Activated CD8-positive, alpha-beta memory T cell treated with anti-CD3 and anti-CD28 coated beads, Interleukin-2, amount 10 ng/mL, durations not matched to agents 7 days and 5 days (primary cell): ENCODE measurements around the gene MINK1. TPM values are rescaled to one million over a fixed set of nuclear protein-coding genes. Genes with fewer than 3 reads are reported as not detected.
A peak's percentile ranks its signal among the peaks of the same experiment; 100 is the strongest.

Source experiments
- ATAC-seq: fragments of 150-1000 bp; cut with Tn5 transposase; one replicate; pipeline ENCODE4 v1.10.0; 2021; ENCODE audit warnings: moderate library complexity
- CTCF ChIA-PET: fragments of 350-600 bp; sonication (Branson Sonifier 250); formaldehyde crosslinking; loops from one replicate; lab custom pipeline; 2021; ENCODE audit warnings: antibody characterized with exemption; lab: Charles Lee
- DNase-seq: peaks from one replicate; pipeline ENCODE4 v3.0.0-alpha.2; 2020
- H3K27ac Mint-ChIP-seq: one replicate; pipeline ENCODE4 v1.8.0; 2021; ENCODE audit warnings: mild to moderate bottlenecking, mixed read lengths
- H3K27me3 Mint-ChIP-seq: one replicate; pipeline ENCODE4 v1.8.0; 2021; ENCODE audit warnings: mixed read lengths
- H3K36me3 Mint-ChIP-seq: one replicate; pipeline ENCODE4 v1.8.0; 2021; ENCODE audit warnings: mild to moderate bottlenecking, mixed read lengths
- H3K4me1 Mint-ChIP-seq: one replicate; pipeline ENCODE4 v1.8.0; 2021; ENCODE audit warnings: mixed read lengths
- H3K4me3 Mint-ChIP-seq: one replicate; pipeline ENCODE4 v1.8.0; 2021; ENCODE audit warnings: mild to moderate bottlenecking, moderate library complexity, mixed read lengths
- H3K9me3 Mint-ChIP-seq: one replicate; pipeline ENCODE4 v1.8.0; 2022; ENCODE audit warnings: low read depth, mixed read lengths
- total RNA-seq, 2 experiments: library from RNA; stranded (reverse); gene quantifications; one replicate each; pipeline ENCODE4 v1.2.3, GENCODE V29; 2021

Gene MINK1
- total RNA-seq, 2 experiments from 2014 or later: 87.4 to 107 TPM

DNA sequence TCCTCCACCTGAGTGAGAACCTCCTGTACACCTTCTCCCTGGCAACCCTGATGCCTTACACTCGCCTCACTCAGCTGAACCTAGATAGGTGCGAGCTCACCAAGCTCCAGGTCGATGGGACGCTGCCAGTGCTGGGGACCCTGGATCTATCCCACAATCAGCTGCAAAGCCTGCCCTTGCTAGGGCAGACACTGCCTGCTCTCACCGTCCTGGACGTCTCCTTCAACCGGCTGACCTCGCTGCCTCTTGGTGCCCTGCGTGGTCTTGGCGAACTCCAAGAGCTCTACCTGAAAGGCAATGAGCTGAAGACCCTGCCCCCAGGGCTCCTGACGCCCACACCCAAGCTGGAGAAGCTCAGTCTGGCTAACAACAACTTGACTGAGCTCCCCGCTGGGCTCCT, 99.6 kb downstream of the MINK1 start:
- Mint-ChIP-seq H3K36me3 (peaks cover 18% of the 10 kb centered on the region), H3K4me3 (no peak overlapping the region)
- ATAC-seq: no peak

GRCh38 chr17:4933646-4934045, 100.5 kb downstream of the MINK1 start:
- no peaks in the 10 kb centered on the region for H3K9me3 Mint-ChIP-seq
- H3K36me3 Mint-ChIP-seq: peaks cover 26% of the 10 kb centered on the region
- peak overlapping the region; percentile 65 for H3K27ac Mint-ChIP-seq
- peaks cover 39% of the 10 kb centered on the region for H3K4me1 Mint-ChIP-seq
- ATAC-seq: no peak
- no peak for DNase-seq
- CTCF ChIA-PET: interaction anchor here (0.8 to 1.3 kb wide), 2 partner anchors 24 to 30 kb away, joined by 3 to 7 read pairs; partner anchors contain the start of gene CHRNE
- H3K27me3 Mint-ChIP-seq: no peaks in the 10 kb centered on the region
- no peak overlapping the region for H3K4me3 Mint-ChIP-seq

More for the DNA sequence above, 99.6 kb downstream of the MINK1 start:
- Mint-ChIP-seq H3K9me3 (no peaks in the 10 kb centered on the region), H3K27ac (no peak overlapping the region), H3K27me3 (no peaks in the 10 kb centered on the region), H3K4me1 (peaks cover 35% of the 10 kb centered on the region)
- CTCF ChIA-PET: interaction anchor here (1.2 kb wide), 1 partner anchor 23 kb away, joined by 4 read pairs; no protein-coding TSS in a partner anchor
- no peak for DNase-seq

DNA sequence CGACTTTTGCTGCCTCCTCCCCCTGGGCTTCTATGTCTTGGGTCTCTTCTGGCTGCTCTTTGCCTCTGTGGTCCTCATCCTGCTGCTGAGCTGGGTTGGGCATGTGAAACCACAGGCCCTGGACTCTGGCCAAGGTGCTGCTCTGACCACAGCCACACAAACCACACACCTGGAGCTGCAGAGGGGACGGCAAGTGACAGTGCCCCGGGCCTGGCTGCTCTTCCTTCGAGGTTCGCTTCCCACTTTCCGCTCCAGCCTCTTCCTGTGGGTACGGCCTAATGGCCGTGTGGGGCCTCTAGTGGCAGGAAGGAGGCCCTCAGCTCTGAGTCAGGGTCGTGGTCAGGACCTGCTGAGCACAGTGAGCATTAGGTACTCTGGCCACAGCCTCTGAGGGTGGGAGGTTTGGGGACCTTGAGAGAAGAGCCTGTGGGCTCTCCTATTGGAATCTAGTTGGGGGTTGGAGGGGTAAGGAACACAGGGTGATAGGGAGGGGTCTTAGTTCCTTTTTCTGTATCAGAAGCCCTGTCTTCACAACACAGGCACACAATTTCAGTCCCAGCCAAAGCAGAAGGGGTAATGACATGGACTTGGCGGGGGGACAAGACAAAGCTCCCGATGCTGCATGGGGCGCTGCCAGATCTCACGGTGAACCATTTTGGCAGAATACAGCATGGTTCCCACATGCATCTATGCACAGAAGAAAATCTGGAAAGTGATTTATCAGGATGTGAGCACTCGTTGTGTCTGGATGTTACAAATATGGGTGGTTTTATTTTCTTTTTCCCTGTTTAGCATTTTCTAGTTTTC, 101.2 kb downstream of the MINK1 start:
- H3K4me1 Mint-ChIP-seq: peaks cover 45% of the 10 kb centered on the region
- no peak overlapping the region for H3K4me3 Mint-ChIP-seq
- H3K36me3 Mint-ChIP-seq: peaks cover 29% of the 10 kb centered on the region
- peak overlapping the region; percentile 65 for H3K27ac Mint-ChIP-seq
- ATAC-seq: peak; percentile 32
- no peaks in the 10 kb centered on the region for H3K27me3 Mint-ChIP-seq
- CTCF ChIA-PET: interaction anchor here (0.8 to 1.3 kb wide), 2 partner anchors 25 to 31 kb away, joined by 3 to 7 read pairs; partner anchors contain the start of gene CHRNE
- no peaks in the 10 kb centered on the region for H3K9me3 Mint-ChIP-seq
- DNase-seq: no peak

DNA sequence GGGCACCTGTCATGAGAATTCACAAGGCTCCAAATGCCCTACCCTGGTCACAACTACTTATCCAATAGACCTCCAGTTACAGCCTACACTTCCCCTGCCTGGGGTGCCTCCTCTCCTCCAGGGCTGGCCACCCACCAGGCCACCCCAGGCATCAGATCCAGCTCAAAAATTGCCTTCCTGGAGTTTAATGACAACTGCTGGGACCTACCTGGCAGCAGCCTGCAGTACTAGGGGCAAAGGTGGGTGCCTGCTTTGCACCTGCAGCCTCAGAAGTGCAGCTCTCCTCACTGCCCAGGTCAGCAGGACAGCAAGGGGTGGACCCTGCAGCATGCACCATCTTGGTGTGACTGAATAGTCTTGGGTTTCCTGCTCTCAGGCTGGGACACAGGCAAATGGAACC, 102.5 kb downstream of the MINK1 start:
- Mint-ChIP-seq H3K36me3 (peaks cover 32% of the 10 kb centered on the region), H3K4me1 (peaks cover 45% of the 10 kb centered on the region)
- ATAC-seq: no peak

GRCh38 chr17:4936436-4936835, 103.3 kb downstream of the MINK1 start:
- CTCF ChIA-PET: interaction anchor here (0.6 to 1.5 kb wide), 4 partner anchors 14 to 235 kb away, joined by 3 to 5 read pairs (median 4); partner anchors contain the start of genes CAMTA2 and CHRNE
- Mint-ChIP-seq H3K4me3 (no peak overlapping the region), H3K9me3 (no peaks in the 10 kb centered on the region), H3K27me3 (no peaks in the 10 kb centered on the region), H3K36me3 (peaks cover 36% of the 10 kb centered on the region), H3K27ac (peak overlapping the region; percentile 42), H3K4me1 (peaks cover 45% of the 10 kb centered on the region)
- DNase-seq (no peak), ATAC-seq (no peak)

More for the DNA sequence above, 102.5 kb downstream of the MINK1 start:
- Mint-ChIP-seq H3K27me3 (no peaks in the 10 kb centered on the region), H3K9me3 (no peaks in the 10 kb centered on the region), H3K27ac (no peak overlapping the region), H3K4me3 (no peak overlapping the region)
- CTCF ChIA-PET: interaction anchor here (0.9 to 1.5 kb wide), 3 partner anchors 13 to 33 kb away, joined by 3 to 5 read pairs (median 3); partner anchors contain the start of gene CHRNE
- DNase-seq: no peak

- H3K9me3 Mint-ChIP-seq: no peaks in the 10 kb centered on the region
- H3K27me3 Mint-ChIP-seq: no peaks in the 10 kb centered on the region
- ATAC-seq (no peak), DNase-seq (no peak)
- H3K4me3 Mint-ChIP-seq: no peak overlapping the region
- H3K4me1 Mint-ChIP-seq: peaks cover 54% of the 10 kb centered on the region
- CTCF ChIA-PET: interaction anchor here (1.5 kb wide), 1 partner anchor 50 kb away, joined by 5 read pairs; the partner anchor contains the start of gene CAMTA2
- no peak overlapping the region for H3K27ac Mint-ChIP-seq
- H3K36me3 Mint-ChIP-seq: peaks cover 47% of the 10 kb centered on the region
These were observed 104.4 kb downstream of the MINK1 start for GRCh38 chr17:4937553-4937952.

DNA sequence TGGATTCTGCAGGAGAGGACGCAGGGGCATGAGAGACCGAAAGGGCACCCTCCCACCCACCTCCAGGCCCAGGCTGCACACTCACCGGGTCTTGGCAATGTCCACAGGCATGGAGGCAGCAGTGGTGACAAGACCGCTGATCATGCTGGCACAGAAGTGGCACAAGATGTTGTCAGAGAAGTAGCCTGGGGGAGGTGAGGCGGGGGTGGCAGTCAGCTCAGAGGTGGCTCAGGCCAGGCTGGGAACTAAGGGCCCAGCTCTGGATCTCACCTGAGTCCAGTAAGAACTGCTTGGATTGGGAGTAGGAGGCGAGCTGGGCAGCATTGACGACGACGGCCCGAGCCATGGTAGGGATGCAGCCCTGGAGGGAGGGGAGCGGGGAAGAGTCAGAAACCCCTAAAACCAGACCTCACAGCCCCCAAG, 104.9 kb downstream of the MINK1 start:
- CTCF ChIA-PET: no interaction called here
- Mint-ChIP-seq H3K27ac (peak overlapping the region; percentile 83), H3K4me3 (peak overlapping the region; percentile 98), H3K4me1 (peaks cover 59% of the 10 kb centered on the region), H3K27me3 (no peaks in the 10 kb centered on the region), H3K9me3 (no peaks in the 10 kb centered on the region), H3K36me3 (peaks cover 53% of the 10 kb centered on the region)
- DNase-seq (no peak), ATAC-seq (no peak)

- Mint-ChIP-seq H3K9me3 (no peaks in the 10 kb centered on the region), H3K36me3 (peaks cover 57% of the 10 kb centered on the region), H3K27me3 (no peaks in the 10 kb centered on the region), H3K27ac (peak overlapping the region; percentile 83), H3K4me3 (peak overlapping the region; percentile 98), H3K4me1 (peaks cover 59% of the 10 kb centered on the region)
- ATAC-seq (no peak), DNase-seq (no peak)
- CTCF ChIA-PET: interaction anchor here (0.9 to 2.7 kb wide), 11 partner anchors 10 to 372 kb away, joined by 3 to 29 read pairs (median 5); partner anchors contain the start of genes ARRB2, CAMTA2, CHRNE and PFN1
These were observed 105.8 kb downstream of the MINK1 start for GRCh38 chr17:4938688-4939545.

DNA sequence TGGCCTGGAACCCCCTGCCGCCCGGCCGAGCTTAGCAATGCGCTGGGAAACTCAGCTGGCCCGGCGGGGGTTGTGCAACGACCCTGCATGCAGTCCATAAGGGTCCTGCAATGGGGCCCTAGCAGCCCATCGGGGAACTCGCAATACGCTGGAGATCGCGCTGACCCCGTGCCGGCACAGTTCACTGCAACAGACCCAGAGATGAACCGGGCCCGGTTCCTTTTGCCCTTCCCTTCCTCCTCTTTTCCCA, 106.3 kb downstream of the MINK1 start:
- Mint-ChIP-seq H3K27me3 (no peaks in the 10 kb centered on the region), H3K4me3 (peak overlapping the region; percentile 98), H3K27ac (peak overlapping the region; percentile 83), H3K4me1 (peaks cover 59% of the 10 kb centered on the region), H3K9me3 (no peaks in the 10 kb centered on the region), H3K36me3 (peaks cover 62% of the 10 kb centered on the region)
- CTCF ChIA-PET: interaction anchor here (0.8 to 2.7 kb wide), 17 partner anchors 9 to 372 kb away, joined by 3 to 29 read pairs (median 4); partner anchors contain the start of genes ARRB2, C17orf107, CAMTA2 and CHRNE
- no peak for ATAC-seq
- DNase-seq: no peak

GRCh38 chr17:4939796-4940554, 106.8 kb downstream of the MINK1 start, which contains the start of the genes RNF167 and SLC25A11:
TSS of gene RNF167 (plus strand) at chr17:4940268. CDS start at chr17:4940910, 642 bp downstream.
TSS of gene SLC25A11 (minus strand) at chr17:4940046. CDS start at chr17:4939910, 136 bp downstream.
- no peaks in the 10 kb centered on the region for H3K27me3 Mint-ChIP-seq
- peaks cover 67% of the 10 kb centered on the region for H3K36me3 Mint-ChIP-seq
- DNase-seq: peak; percentile 99
- peak; percentile 84 for ATAC-seq
- CTCF ChIA-PET: interaction anchor here (0.8 to 2.7 kb wide), 17 partner anchors 9 to 230 kb away, joined by 3 to 29 read pairs (median 4); partner anchors contain the start of genes ARRB2, C17orf107, CAMTA2 and CHRNE
- H3K27ac Mint-ChIP-seq: peak within 1 kb of the TSS; percentile 92
- H3K9me3 Mint-ChIP-seq: no peaks in the 10 kb centered on the region
- peaks cover 60% of the 10 kb centered on the region for H3K4me1 Mint-ChIP-seq
- peak within 1 kb of the TSS; percentile 98 for H3K4me3 Mint-ChIP-seq

DNA sequence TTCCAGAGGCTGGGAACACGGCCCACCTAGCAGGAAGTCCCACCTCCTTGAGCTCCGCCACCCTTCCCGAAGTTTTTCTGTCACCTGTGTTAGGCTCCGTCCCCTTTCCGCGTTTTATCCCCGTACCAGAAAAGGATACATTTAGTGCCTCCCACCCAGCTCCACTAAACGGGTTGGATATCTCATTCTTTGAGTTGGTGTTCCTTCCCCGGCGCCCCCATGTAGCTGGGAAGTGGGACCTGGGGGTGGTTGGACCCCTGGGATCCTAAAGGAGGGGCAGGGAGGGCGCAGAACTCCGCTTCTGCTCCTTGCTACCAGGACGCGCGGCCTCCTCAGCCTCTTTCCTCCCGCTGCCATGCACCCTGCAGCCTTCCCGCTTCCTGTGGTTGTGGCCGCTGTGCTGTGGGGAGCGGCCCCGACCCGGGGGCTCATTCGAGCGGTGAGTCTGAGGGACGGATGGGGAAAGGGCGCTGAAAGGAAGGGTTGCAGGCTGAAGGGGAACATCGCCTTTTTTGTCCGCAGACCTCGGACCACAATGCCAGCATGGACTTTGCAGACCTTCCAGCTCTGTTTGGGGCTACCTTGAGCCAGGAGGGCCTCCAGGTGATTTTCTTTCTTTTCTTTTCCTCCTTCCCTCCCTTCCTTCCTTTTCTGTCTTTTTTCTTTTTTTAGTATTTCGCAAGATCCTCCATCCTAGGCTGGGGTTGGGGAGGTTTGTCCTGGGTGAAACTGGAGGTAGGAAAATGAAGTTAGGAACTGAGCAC, 107.6 kb downstream of the MINK1 start:
- DNase-seq (peak; percentile 81), ATAC-seq (no peak)
- Mint-ChIP-seq H3K9me3 (no peaks in the 10 kb centered on the region), H3K27ac (peak overlapping the region; percentile 92), H3K4me3 (peak overlapping the region; percentile 98), H3K4me1 (peaks cover 62% of the 10 kb centered on the region), H3K27me3 (no peaks in the 10 kb centered on the region), H3K36me3 (peaks cover 75% of the 10 kb centered on the region)
- CTCF ChIA-PET: interaction anchor here (0.8 to 2.7 kb wide), 15 partner anchors 8 to 231 kb away, joined by 3 to 29 read pairs (median 4); partner anchors contain the start of genes ARRB2, C17orf107, CAMTA2 and CHRNE
